GM12878 (cell line): ENCODE data around the gene EWSR1. TPM values are rescaled to one million over a fixed set of nuclear protein-coding genes. Genes with fewer than 3 reads are reported as not detected.

Experiments used
- ATAC-seq: fragments of 200-7000 bp; cut with Tn5 transposase; 3 replicates; pipeline ENCODE4 v1.9.1; 2020; ENCODE audit warnings: mild to moderate bottlenecking, moderate library complexity
- BruUV-seq: library from RNA; stranded (reverse); fragments of 400-500 nt; replicated peaks from 2 replicates; lab custom pipeline; 2021; lab: Mats Ljungman, UMichigan
- CTCF ChIA-PET: fragments of 300-600 bp; sonication (Branson Sonifier 250); formaldehyde crosslinking; extraction: SDS; loops from one replicate; lab custom pipeline; 2021; ENCODE audit warnings: inconsistent platforms; lab: Yijun Ruan, JAX
- POLR2A ChIA-PET: fragments of 350-600 bp; formaldehyde crosslinking; extraction: SDS; loops from one replicate; lab custom pipeline; 2021; ENCODE audit warnings: inconsistent platforms; lab: Charles Lee
- RAD21 ChIA-PET: fragments of 300-600 bp; sonication (Branson Sonifier 250); formaldehyde crosslinking; loops from one replicate; lab custom pipeline; 2023; ENCODE audit warnings: antibody characterized with exemption; ENCODE audit not compliant: unreplicated experiment; lab: Charles Lee
- SMC1A ChIA-PET: fragments of 300-600 bp; sonication (Branson Sonifier 250); formaldehyde crosslinking; loops from one replicate; lab custom pipeline; 2023; ENCODE audit not compliant: unreplicated experiment, uncharacterized antibody; lab: Charles Lee
- DNase-seq: peaks from one replicate; pipeline ENCODE4 v3.0.0-alpha.2; 2011; ENCODE audit warnings: low read depth, low spot score
- FAIRE-seq: peaks from 3 replicates; lab custom pipeline; 2011; peaks lifted over from hg19 to GRCh38; lab: Jason Lieb, UNC
- H2AFZ ChIP-seq: 2 replicates; pipeline ENCODE4 v1.6.0; 2011; ENCODE audit warnings: low read depth, low read length, control low read depth; ENCODE audit not compliant: control insufficient read depth
- H3K27ac ChIP-seq: 2 replicates; pipeline ENCODE4 v1.5.1; 2011; ENCODE audit warnings: control low read depth; ENCODE audit not compliant: control insufficient read depth, insufficient read depth
- H3K27me3 ChIP-seq, 2 experiments: replicated peaks in 1 of 2; 2 replicates each; pipeline versions ENCODE4 v1.6.0 to v1.6.1; 2011; ENCODE audit warnings: low read length in 1 of 2; ENCODE audit not compliant: control insufficient read depth in 2 of 2, insufficient read depth in 2 of 2
- H3K36me3 ChIP-seq, 2 experiments: 2 replicates each; pipeline ENCODE4 v1.5.1; 2011; ENCODE audit warnings: low read length in 1 of 2; ENCODE audit not compliant: control insufficient read depth in 2 of 2, insufficient read depth in 2 of 2
- H3K4me1 ChIP-seq: 2 replicates; pipeline ENCODE4 v1.6.1; 2011; ENCODE audit warnings: mild to moderate bottlenecking, low read length, moderate library complexity, mixed read lengths; ENCODE audit not compliant: control insufficient read depth, insufficient read depth
- H3K4me2 ChIP-seq: 2 replicates; pipeline ENCODE4 v1.6.0; 2011; ENCODE audit warnings: control low read depth; ENCODE audit not compliant: control insufficient read depth, insufficient read depth
- H3K4me3 ChIP-seq: fragments of 200-600 bp; sonication (generic); 2 replicates; pipeline ENCODE4 v1.5.1; 2016
- H3K79me2 ChIP-seq: 2 replicates; pipeline ENCODE4 v1.6.0; 2011; ENCODE audit warnings: low read length; ENCODE audit not compliant: control insufficient read depth, insufficient read depth
- H3K9ac ChIP-seq: 2 replicates; pipeline ENCODE4 v1.8.0; 2011; ENCODE audit warnings: low read length, control low read depth, mixed read lengths; ENCODE audit not compliant: control insufficient read depth, insufficient read depth
- H3K9me3 ChIP-seq: replicated peaks from 3 replicates; pipeline ENCODE4 v1.5.1; 2011; ENCODE audit warnings: mild to moderate bottlenecking, low read length; ENCODE audit not compliant: control insufficient read depth, insufficient read depth
- H4K20me1 ChIP-seq: 2 replicates; pipeline ENCODE4 v1.6.0; 2011; ENCODE audit not compliant: control insufficient read depth, insufficient read depth
- DPF2 ChIP-seq: fragments of 450-650 bp; IDR thresholded peaks from 2 replicates; pipeline ENCODE4 v1.6.1; 2017; ENCODE audit warnings: mild to moderate bottlenecking
- E2F4 ChIP-seq: IDR thresholded peaks from 2 replicates; pipeline ENCODE4 v1.6.1; 2012; ENCODE audit warnings: low read depth, low read length, improper control_type of control experiment
- ELK1 ChIP-seq: IDR thresholded peaks from 2 replicates; pipeline ENCODE4 v1.6.1; 2012; ENCODE audit warnings: low read depth, low read length, improper control_type of control experiment
- KLF5 ChIP-seq: fragments of 450-650 bp; IDR thresholded peaks from 2 replicates; pipeline ENCODE4 v1.6.1; 2014; ENCODE audit warnings: mild to moderate bottlenecking; ENCODE audit not compliant: partially characterized antibody
- MEF2A ChIP-seq: IDR thresholded peaks from 2 replicates; pipeline ENCODE4 v1.6.1; 2011; ENCODE audit warnings: low read depth, mild to moderate bottlenecking, low read length, moderate library complexity; ENCODE audit not compliant: insufficient read depth
- MYB ChIP-seq: fragments of 150-350 bp; IDR thresholded peaks from 2 replicates; pipeline ENCODE4 v1.6.1; 2014; ENCODE audit warnings: mild to moderate bottlenecking, low read depth, low read length, borderline replicate concordance
- SUPT20H ChIP-seq: IDR thresholded peaks from 2 replicates; pipeline ENCODE4 v1.6.1; 2011; ENCODE audit warnings: low read depth, mild to moderate bottlenecking, low read length, moderate library complexity, borderline replicate concordance; ENCODE audit not compliant: control insufficient read depth
- USF1 ChIP-seq: IDR thresholded peaks from 2 replicates; pipeline ENCODE4 v1.6.1; 2011; ENCODE audit warnings: borderline replicate concordance, low read depth, mild to moderate bottlenecking, moderate library complexity, mixed read lengths, low read length; ENCODE audit not compliant: insufficient read depth; ENCODE audit errors: extremely low read length
- ZBTB40 ChIP-seq: fragments of 450-650 bp; IDR thresholded peaks from 2 replicates; pipeline ENCODE4 v1.6.1; 2016; ENCODE audit warnings: mild to moderate bottlenecking, moderate library complexity, borderline replicate concordance
- WGBS: methylation state at CpG from one replicate; pipeline ENCODE4 v1.1.6; 2016; ENCODE audit warnings: low lambda C conversion rate; ENCODE audit not compliant: insufficient replicate concordance, insufficient coverage; ENCODE audit errors: missing lambda C conversion rate; 5-methylcytosine and 5-hydroxymethylcytosine counted together
- in situ Hi-C: fragments of 300-500 bp; cut with MboI; formaldehyde crosslinking; loops from 9 replicates; pipeline ENCODE4 v1.14.3; 2018; ENCODE audit warnings: mixed read lengths
- intact Hi-C: fragments of 100-400 bp; cut with micrococcal nuclease; formaldehyde crosslinking; loops from one replicate; pipeline ENCODE4 v1.14.2; 2022; ENCODE audit not compliant: unreplicated experiment
- polyA plus RNA-seq, 11 experiments: library from polyadenylated mRNA; depleted of rRNA in 4 of 11; unstranded in 6 of 11; stranded (reverse) in 5 of 11; fragments of >200 nt; fragmentation: Nextera tagmentation in 4 of 11; fragmentation: Illumina TruSeq in 1 of 11; extraction: Ambion mirVana in 4 of 11; extraction: Trizol in 1 of 11; gene quantifications; 1 replicate in 1 of 11; 2 replicates in 10 of 11; pipeline versions ENCODE4 v1.2.1 to v1.2.3, GENCODE V29; 2011 to 2016; ENCODE audit warnings: inconsistent platforms in 2 of 11, missing spikeins in 2 of 11, low read depth in 1 of 11
- total RNA-seq, 4 experiments: library from RNA; depleted of rRNA in 3 of 4; stranded (reverse); fragments of >200 nt in 3 of 4; fragmentation: Illumina TruSeq in 1 of 4; extraction: Trizol in 1 of 4; gene quantifications; 2 replicates each; pipeline versions ENCODE4 v1.2.1 to v1.2.3, GENCODE V29; 2013 to 2021

EWSR1 gene
- total and polyA plus RNA-seq, 10 of the 15 experiments (the other 5 are each of a cell fraction or from before 2014, with no cell fraction given): 130 to 480 (median 356) TPM

GRCh38 chr22:29323641-29324040 lies 55.6 kb downstream of the EWSR1 start (continued):
- TF ChIP-seq ZBTB40 (no peak), USF1 (no peak)

- Histone ChIP-seq H3K4me2 (no peak overlapping the region), H3K79me2 (no peaks in the 10 kb centered on the region), H3K4me1 (no peaks in the 10 kb centered on the region), H3K9me3 (no peaks in the 10 kb centered on the region), H3K4me3 (no peak overlapping the region), H4K20me1 (no peaks in the 10 kb centered on the region), H3K27ac (no peak overlapping the region), H3K27me3 (no peaks in the 10 kb centered on the region), H3K9ac (no peak overlapping the region), H2AFZ (no peak overlapping the region), H3K36me3 (peaks cover 3 to 31% of the 10 kb centered on the region in 2 experiments; a peak in 3 of 4 replicates)
- RAD21 ChIA-PET: no interaction called here
- 86% methylated on average over 8 of the region's 8 CpGs for WGBS
- in situ Hi-C loops: no loop called here
- no peak for FAIRE-seq
- no peak for ATAC-seq
- CTCF ChIA-PET: no interaction called here
- BruUV-seq: no TSS peak
- intact Hi-C loops: no loop called here
- POLR2A ChIA-PET: no interaction called here
- SMC1A ChIA-PET: no interaction called here
- no peak for DNase-seq
- no peak for TF ChIP-seq ZBTB40
- TF ChIP-seq E2F4: no peak
- TF ChIP-seq DPF2: no peak
- no peak for TF ChIP-seq SUPT20H
- TF ChIP-seq KLF5: no peak
- no peak for TF ChIP-seq MEF2A
- no peak for TF ChIP-seq MYB
- no peak for TF ChIP-seq ELK1
Measured at GRCh38 chr22:29325356-29325755, 57.3 kb downstream of the EWSR1 start.
